HG03097 (cell line): ENCODE data around the gene MED10.

ENCODE experiments used
- ATAC-seq: cut with Tn5 transposase; IDR thresholded peaks from one replicate; pipeline ENCODE4 v1.9.1; 2021; ENCODE audit not compliant: unreplicated experiment, low FRiP score

Gene MED10

GRCh38 chr5:6377905-6378765 is at the start of gene MED10:
Gene MED10 (minus strand): TSS chr5:6378547. CDS start chr5:6378483, 64 bp downstream.
- ATAC-seq: peak; percentile 97

- no peak for ATAC-seq
These were observed 49.3 kb upstream of the MED10 start for GRCh38 chr5:6427694-6428093.

- no peak for ATAC-seq
These were observed 46.4 kb upstream of the MED10 start for GRCh38 chr5:6424700-6425099.

GRCh38 chr5:6424110-6424659 is 45.8 kb upstream of the MED10 start:
- no peak for ATAC-seq

- no peak for ATAC-seq
These were observed 45.2 kb upstream of the MED10 start for GRCh38 chr5:6423327-6424109.

- ATAC-seq: no peak
These were observed 41.0 kb upstream of the MED10 start for GRCh38 chr5:6419340-6419852.

- ATAC-seq: no peak
These were observed 40.4 kb upstream of the MED10 start for GRCh38 chr5:6418679-6419276.

- ATAC-seq: no peak
These were observed 39.3 kb upstream of the MED10 start for GRCh38 chr5:6417657-6418056.

GRCh38 chr5:6412811-6413210 is 34.5 kb upstream of the MED10 start:
- ATAC-seq: no peak

- ATAC-seq: no peak
These were observed 32.8 kb upstream of the MED10 start for GRCh38 chr5:6411141-6411540.

GRCh38 chr5:6410421-6410820 is 32.1 kb upstream of the MED10 start:
- no peak for ATAC-seq

- no peak for ATAC-seq
These were observed 30.5 kb upstream of the MED10 start for GRCh38 chr5:6408627-6409446.

GRCh38 chr5:6408260-6408596 is 29.9 kb upstream of the MED10 start:
- no peak for ATAC-seq

GRCh38 chr5:6407558-6408259 is 29.4 kb upstream of the MED10 start:
- ATAC-seq: no peak

- ATAC-seq: no peak
These were observed 27.2 kb upstream of the MED10 start for GRCh38 chr5:6405591-6405990.

- no peak for ATAC-seq
These were observed 25.8 kb upstream of the MED10 start for GRCh38 chr5:6404129-6404528.

- no peak for ATAC-seq
These were observed 25.1 kb upstream of the MED10 start for GRCh38 chr5:6403416-6403815.

- no peak for ATAC-seq
These were observed 24.6 kb upstream of the MED10 start for GRCh38 chr5:6402939-6403338.

- no peak for ATAC-seq
These were observed 23.1 kb upstream of the MED10 start for GRCh38 chr5:6401410-6401809.
